KOPT-K1 (cell line): ENCODE measurements around the gene MIAT.

Source experiments
- H3K27ac ChIP-seq: fragments of 200-600 bp; sonication (generic); 2 replicates; pipeline ENCODE4 v1.5.1; 2016; ENCODE audit warnings: antibody characterized with exemption, mild to moderate bottlenecking, low read depth, low read length; ENCODE audit not compliant: poor library complexity, severe bottlenecking
- H3K36me3 ChIP-seq: fragments of 200-600 bp; sonication (generic); 2 replicates; pipeline ENCODE4 v1.5.1; 2017; ENCODE audit warnings: antibody characterized with exemption, mild to moderate bottlenecking, low read length, moderate library complexity; ENCODE audit not compliant: insufficient read depth
- H3K9me3 ChIP-seq: fragments of 200-600 bp; sonication (generic); 2 replicates; pipeline ENCODE4 v1.5.1; 2017; ENCODE audit warnings: antibody characterized with exemption, low read length, mild to moderate bottlenecking; ENCODE audit not compliant: insufficient read depth, poor library complexity, severe bottlenecking

Gene MIAT

GRCh38 chr22:26672060-26672471, 14.7 kb downstream of the MIAT start:
- H3K9me3 ChIP-seq = no peaks in the 10 kb centered on the region
- peaks cover 10% of the 10 kb centered on the region; the same call in 1 of the 2 replicates for H3K36me3 ChIP-seq
- peak overlapping the region; percentile 91 for H3K27ac ChIP-seq

- H3K27ac ChIP-seq = peak overlapping the region; percentile 91
- peaks cover 10% of the 10 kb centered on the region; the same call in 1 of the 2 replicates for H3K36me3 ChIP-seq
- no peaks in the 10 kb centered on the region for H3K9me3 ChIP-seq
Observed at GRCh38 chr22:26672590-26673468, 15.4 kb downstream of the MIAT start.

GRCh38 chr22:26673486-26673885, 16.1 kb downstream of the MIAT start:
- Histone ChIP-seq H3K27ac (peak overlapping the region; percentile 91), H3K9me3 (no peaks in the 10 kb centered on the region), H3K36me3 (peaks cover 15% of the 10 kb centered on the region; the same call in 1 of the 2 replicates)

- H3K27ac ChIP-seq = peak overlapping the region; percentile 91
- peaks cover 15% of the 10 kb centered on the region; the same call in 1 of the 2 replicates for H3K36me3 ChIP-seq
- H3K9me3 ChIP-seq = no peaks in the 10 kb centered on the region
Observed at GRCh38 chr22:26674211-26675190, 17.1 kb downstream of the MIAT start.

- Histone ChIP-seq H3K9me3 (no peaks in the 10 kb centered on the region), H3K36me3 (peaks cover 27% of the 10 kb centered on the region), H3K27ac (no peak overlapping the region)
Observed at GRCh38 chr22:26675687-26676268, 18.4 kb downstream of the MIAT start.

GRCh38 chr22:26677217-26677616, 19.8 kb downstream of the MIAT start:
- H3K9me3 ChIP-seq = no peaks in the 10 kb centered on the region

GRCh38 chr22:26679003-26679629, 21.7 kb downstream of the MIAT start:
- peaks cover 54% of the 10 kb centered on the region for H3K36me3 ChIP-seq
- no peak overlapping the region for H3K27ac ChIP-seq
- H3K9me3 ChIP-seq = no peaks in the 10 kb centered on the region

More at GRCh38 chr22:26677217-26677616, 19.8 kb downstream of the MIAT start:
- H3K27ac ChIP-seq = no peak overlapping the region
- peaks cover 42% of the 10 kb centered on the region for H3K36me3 ChIP-seq

GRCh38 chr22:26680485-26680884, 23.1 kb downstream of the MIAT start:
- peaks cover 52% of the 10 kb centered on the region for H3K36me3 ChIP-seq
- H3K27ac ChIP-seq = no peak overlapping the region
- H3K9me3 ChIP-seq = no peaks in the 10 kb centered on the region

- no peaks in the 10 kb centered on the region for H3K9me3 ChIP-seq
- peaks cover 51% of the 10 kb centered on the region for H3K36me3 ChIP-seq
- H3K27ac ChIP-seq = no peak overlapping the region
Observed at GRCh38 chr22:26681395-26681821, 24.0 kb downstream of the MIAT start.

GRCh38 chr22:26684168-26684567, 26.8 kb downstream of the MIAT start:
- Histone ChIP-seq H3K27ac (no peak overlapping the region), H3K36me3 (peaks cover 51% of the 10 kb centered on the region)

GRCh38 chr22:26685601-26686000, 28.2 kb downstream of the MIAT start:
- Histone ChIP-seq H3K27ac (no peak overlapping the region), H3K9me3 (no peaks in the 10 kb centered on the region), H3K36me3 (peaks cover 41% of the 10 kb centered on the region)

More at GRCh38 chr22:26684168-26684567, 26.8 kb downstream of the MIAT start:
- no peaks in the 10 kb centered on the region for H3K9me3 ChIP-seq

GRCh38 chr22:26687439-26687838, 30.1 kb downstream of the MIAT start:
- Histone ChIP-seq H3K36me3 (peaks cover 23% of the 10 kb centered on the region), H3K9me3 (no peaks in the 10 kb centered on the region), H3K27ac (no peak overlapping the region)

- Histone ChIP-seq H3K36me3 (peaks cover 33% of the 10 kb centered on the region), H3K9me3 (no peaks in the 10 kb centered on the region), H3K27ac (no peak overlapping the region)
Observed at GRCh38 chr22:26689513-26690301, 32.3 kb downstream of the MIAT start.
